HEK293 (cell line): Measurements from ENCODE around the gene FBXO36.

Experiments used
- CTCF ChIA-PET: fragments of 350-600 bp; formaldehyde crosslinking; extraction: SDS; loops from one replicate; lab custom pipeline; 2021; ENCODE audit warnings: antibody characterized with exemption; lab: Yijun Ruan, JAX
- POLR2A ChIA-PET: fragments of 300-600 bp; formaldehyde crosslinking; extraction: SDS; loops from one replicate; lab custom pipeline; 2020; ENCODE audit warnings: antibody characterized with exemption, inconsistent platforms; lab: Yijun Ruan, JAX
- H3K27ac ChIP-seq: fragments of 200-500 bp; sonication (Bioruptor generic); 2 replicates; pipeline ENCODE4 v1.5.1; 2014; ENCODE audit warnings: low read depth, low read length, control low read depth, inconsistent platforms; ENCODE audit errors: extremely low read depth
- H3K36me3 ChIP-seq, 2 experiments: fragments of 200-500 bp in 1 of 2; sonication (Bioruptor generic) in 1 of 2; 1 replicate in 1 of 2; 2 replicates in 1 of 2; pipeline ENCODE4 v1.5.1; 2014 to 2017; ENCODE audit warnings: inconsistent platforms in 2 of 2, low read length in 2 of 2; ENCODE audit not compliant: control insufficient read depth in 2 of 2, insufficient read depth in 1 of 2
- H3K4me1 ChIP-seq: fragments of 200-500 bp; sonication (Bioruptor generic); 2 replicates; pipeline ENCODE4 v1.5.1; 2014; ENCODE audit warnings: mild to moderate bottlenecking, low read length, inconsistent platforms; ENCODE audit not compliant: control insufficient read depth, insufficient read depth
- H3K4me3 ChIP-seq: 2 replicates; pipeline ENCODE4 v1.5.1; 2011; ENCODE audit warnings: low read depth, mild to moderate bottlenecking, control low read depth, low read length, moderate library complexity
- H3K9me3 ChIP-seq: fragments of 200-500 bp; sonication (Bioruptor generic); 2 replicates; pipeline ENCODE4 v1.5.1; 2014; ENCODE audit warnings: low read depth, low read length, inconsistent platforms; ENCODE audit not compliant: control insufficient read depth, insufficient read depth
- ATF2 ChIP-seq: fragments of 450-650 bp; formaldehyde crosslinking; IDR thresholded peaks from 2 replicates; pipeline ENCODE4 v1.5.1; 2016; ENCODE audit warnings: missing biosample characterization, missing genetic modification characterization, low read depth
- BCL11B ChIP-seq: fragments of 450-650 bp; formaldehyde crosslinking; IDR thresholded peaks from 2 replicates; pipeline ENCODE4 v1.5.1; 2016; ENCODE audit warnings: low read depth, missing biosample characterization, missing genetic modification characterization
- GLI2 ChIP-seq: fragments of 450-650 bp; formaldehyde crosslinking; IDR thresholded peaks from 2 replicates; pipeline ENCODE4; 2017; ENCODE audit warnings: missing biosample characterization, missing genetic modification characterization, low read depth, borderline replicate concordance
- GLIS1 ChIP-seq: fragments of 450-650 bp; formaldehyde crosslinking; IDR thresholded peaks from 2 replicates; pipeline ENCODE4 v1.5.1; 2016; ENCODE audit warnings: missing biosample characterization, missing genetic modification characterization
- PRDM2 ChIP-seq: fragments of 450-650 bp; formaldehyde crosslinking; IDR thresholded peaks from 2 replicates; pipeline ENCODE4 v1.5.1; 2016; ENCODE audit warnings: missing biosample characterization, missing genetic modification characterization, borderline replicate concordance
- SCRT1 ChIP-seq: fragments of 450-650 bp; formaldehyde crosslinking; IDR thresholded peaks from 2 replicates; pipeline ENCODE4 v1.5.1; 2016; ENCODE audit warnings: missing biosample characterization, missing genetic modification characterization, borderline replicate concordance
- SP2 ChIP-seq: fragments of 450-650 bp; formaldehyde crosslinking; IDR thresholded peaks from 2 replicates; pipeline ENCODE4 v1.5.1; 2016; ENCODE audit warnings: missing biosample characterization, missing genetic modification characterization
- TCF7L2 ChIP-seq: IDR thresholded peaks from 2 replicates; pipeline ENCODE4 v1.6.1; 2011; ENCODE audit warnings: low read depth, mild to moderate bottlenecking, inconsistent platforms, low read length, moderate library complexity, borderline replicate concordance
- ZBTB20 ChIP-seq: fragments of 450-650 bp; formaldehyde crosslinking; IDR thresholded peaks from 2 replicates; pipeline ENCODE4 v1.5.1; 2016; ENCODE audit warnings: missing biosample characterization, missing genetic modification characterization
- ZFP69B ChIP-seq: fragments of 450-650 bp; formaldehyde crosslinking; IDR thresholded peaks from 2 replicates; pipeline ENCODE4 v1.5.1; 2016; ENCODE audit warnings: missing biosample characterization, missing genetic modification characterization
- ZNF121 ChIP-seq: fragments of 450-650 bp; formaldehyde crosslinking; IDR thresholded peaks from 2 replicates; pipeline ENCODE4 v1.5.1; 2016; ENCODE audit warnings: missing biosample characterization, missing genetic modification characterization
- ZNF19 ChIP-seq: fragments of 450-650 bp; formaldehyde crosslinking; IDR thresholded peaks from 2 replicates; pipeline ENCODE4; 2016; ENCODE audit warnings: missing biosample characterization, missing genetic modification characterization, low read depth
- ZNF2 ChIP-seq: fragments of 450-650 bp; formaldehyde crosslinking; IDR thresholded peaks from 2 replicates; pipeline ENCODE4 v1.5.1; 2016; ENCODE audit warnings: missing biosample characterization, missing genetic modification characterization
- ZNF335 ChIP-seq: fragments of 450-650 bp; formaldehyde crosslinking; conservative IDR thresholded peaks from 2 replicates; pipeline ENCODE4 v1.5.1; 2016; ENCODE audit warnings: missing biosample characterization, missing genetic modification characterization
- ZNF341 ChIP-seq: fragments of 450-650 bp; formaldehyde crosslinking; IDR thresholded peaks from 2 replicates; pipeline ENCODE4; 2016; ENCODE audit warnings: low read depth, missing biosample characterization, missing genetic modification characterization
- ZNF426 ChIP-seq: fragments of 450-650 bp; formaldehyde crosslinking; IDR thresholded peaks from 2 replicates; pipeline ENCODE4 v1.5.1; 2017; ENCODE audit warnings: missing biosample characterization, missing genetic modification characterization, mild to moderate bottlenecking, inconsistent platforms, moderate library complexity
- ZNF544 ChIP-seq: fragments of 450-650 bp; formaldehyde crosslinking; IDR thresholded peaks from 2 replicates; pipeline ENCODE4 v1.5.0; 2017; ENCODE audit warnings: missing biosample characterization, missing genetic modification characterization
- ZNF560 ChIP-seq: fragments of 450-650 bp; formaldehyde crosslinking; IDR thresholded peaks from 2 replicates; pipeline ENCODE4 v1.5.1; 2017; ENCODE audit warnings: missing biosample characterization, missing genetic modification characterization, borderline replicate concordance
- ZNF600 ChIP-seq: fragments of 450-650 bp; formaldehyde crosslinking; IDR thresholded peaks from 2 replicates; pipeline ENCODE4 v1.5.1; 2016; ENCODE audit warnings: missing biosample characterization, missing genetic modification characterization
- ZNF610 ChIP-seq: fragments of 450-650 bp; formaldehyde crosslinking; IDR thresholded peaks from 2 replicates; pipeline ENCODE4 v1.5.1; 2016; ENCODE audit warnings: missing biosample characterization, missing genetic modification characterization, borderline replicate concordance
- ZNF624 ChIP-seq: fragments of 450-650 bp; formaldehyde crosslinking; IDR thresholded peaks from 2 replicates; pipeline ENCODE4 v1.5.1; 2017; ENCODE audit warnings: missing biosample characterization, missing genetic modification characterization
- ZNF626 ChIP-seq: fragments of 450-650 bp; sonication (Bioruptor Pico); formaldehyde crosslinking; IDR thresholded peaks from 2 replicates; pipeline ENCODE4 v1.5.1; 2018; ENCODE audit warnings: missing biosample characterization, missing genetic modification characterization, inconsistent platforms
- ZNF654 ChIP-seq: fragments of 450-650 bp; formaldehyde crosslinking; IDR thresholded peaks from 2 replicates; pipeline ENCODE4 v1.5.1; 2016; ENCODE audit warnings: low read depth, missing biosample characterization, missing genetic modification characterization
- ZNF664 ChIP-seq: fragments of 450-650 bp; formaldehyde crosslinking; IDR thresholded peaks from 2 replicates; pipeline ENCODE4 v1.5.1; 2016; ENCODE audit warnings: missing biosample characterization, missing genetic modification characterization
- ZNF768 ChIP-seq: fragments of 450-650 bp; formaldehyde crosslinking; IDR thresholded peaks from 2 replicates; pipeline ENCODE4 v1.5.1; 2018; ENCODE audit warnings: missing biosample characterization, mild to moderate bottlenecking, missing genetic modification characterization
- ZNF776 ChIP-seq: fragments of 450-650 bp; formaldehyde crosslinking; IDR thresholded peaks from 2 replicates; pipeline ENCODE4 v1.5.0; 2017; ENCODE audit warnings: missing biosample characterization, missing genetic modification characterization, borderline replicate concordance
- ZNF792 ChIP-seq: fragments of 450-650 bp; formaldehyde crosslinking; IDR thresholded peaks from 2 replicates; pipeline ENCODE4 v1.5.1; 2016; ENCODE audit warnings: missing biosample characterization, missing genetic modification characterization
- ZNF837 ChIP-seq: fragments of 450-650 bp; formaldehyde crosslinking; IDR thresholded peaks from 2 replicates; pipeline ENCODE4 v1.5.1; 2016; ENCODE audit warnings: missing biosample characterization, missing genetic modification characterization

Gene FBXO36

GRCh38 chr2:229920011-229920641 lies 2.2 kb upstream of the FBXO36 start:
- H3K27ac ChIP-seq: peak overlapping the region; percentile 92
- H3K4me3 ChIP-seq: peak overlapping the region; percentile 95
- H3K36me3 ChIP-seq: peaks cover 8 to 25% of the 10 kb centered on the region in 2 experiments; a peak in 2 of 3 replicates
- H3K4me1 ChIP-seq: no peaks in the 10 kb centered on the region
- no peaks in the 10 kb centered on the region for H3K9me3 ChIP-seq
- ChIA-PET POLR2A (no interaction called here), CTCF (interaction anchor here (1.8 kb wide), 1 partner anchor 7 kb away, joined by 7 read pairs; no protein-coding TSS in a partner anchor)
- TF ChIP-seq GLIS1 (tag by site-specific recombination): 0 out of 2 replicates have a peak, but pooled peaks have one; percentile 17
- TF ChIP-seq ZNF626 (tag by site-specific recombination): no peak
- TF ChIP-seq TCF7L2: no peak
- no peak for TF ChIP-seq ZNF776
- no peak for TF ChIP-seq PRDM2 (tag by site-specific recombination)
- TF ChIP-seq ZNF600: peak; percentile 46; the same call in 1 of the 2 replicates
- TF ChIP-seq ZNF341 (tag by site-specific recombination): peak; percentile 40
- TF ChIP-seq ZNF654 (tag by site-specific recombination): no peak
- TF ChIP-seq ZNF2 (tag by site-specific recombination): 0 out of 2 replicates have a peak, but pooled peaks have one; percentile 19
- TF ChIP-seq BCL11B (tag by site-specific recombination): no peak
- no peak for TF ChIP-seq ZNF121 (tag by site-specific recombination)
- TF ChIP-seq ZNF544 (tag by site-specific recombination): no peak
- TF ChIP-seq ZNF19 (tag by site-specific recombination): no peak
- no peak for TF ChIP-seq ZNF426 (tag by site-specific recombination)
- 0 out of 2 replicates have a peak, but pooled peaks have one; percentile 29 for TF ChIP-seq SP2 (tag by site-specific recombination)
- TF ChIP-seq ZNF335: 0 out of 2 replicates have a peak, but pooled peaks have one; percentile 12
- no peak for TF ChIP-seq SCRT1 (tag by site-specific recombination)
- peak; percentile 27; the same call in 1 of the 2 replicates for TF ChIP-seq ZBTB20
- TF ChIP-seq ZNF768 (tag by site-specific recombination): no peak
- no peak for TF ChIP-seq GLI2 (tag by site-specific recombination)
- TF ChIP-seq ZNF837: no peak
- no peak for TF ChIP-seq ZNF792 (tag by site-specific recombination)
- no peak for TF ChIP-seq ZNF664 (tag by site-specific recombination)
- no peak for TF ChIP-seq ZNF624 (tag by site-specific recombination)
- TF ChIP-seq ZNF610: no peak
- no peak for TF ChIP-seq ZNF560 (tag by site-specific recombination)
- no peak for TF ChIP-seq ZFP69B
- TF ChIP-seq ATF2 (tag by site-specific recombination): no peak
